Measurements from ENCODE around the gene PCDH7.

DNA sequence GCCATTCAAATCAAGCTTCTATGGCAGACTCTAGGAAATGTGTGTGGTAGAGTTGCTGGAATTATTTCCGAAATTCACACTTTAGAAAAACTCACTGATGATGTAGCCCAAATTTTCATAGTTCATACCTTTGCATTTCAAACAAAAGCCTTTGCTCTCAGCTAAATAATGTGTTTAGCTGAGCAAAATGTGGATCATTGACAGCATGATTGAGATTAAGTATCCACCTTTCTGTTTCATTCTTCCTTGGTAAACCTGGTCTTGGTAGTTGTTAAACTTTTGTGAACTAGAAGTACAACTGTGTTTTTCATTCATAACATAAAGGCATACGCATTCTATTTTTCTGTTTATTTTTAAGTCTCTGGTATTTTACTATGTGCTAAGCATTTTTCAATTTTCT lies 7.2 kb downstream of the PCDH7 start:
- TF ChIP-seq EZH2phosphoT487 (IDR thresholded peaks at IDR 0.05; ENCODE audit: borderline replicate concordance, low read depth, low read length), result no peak
- TF ChIP-seq, protein P1, sequence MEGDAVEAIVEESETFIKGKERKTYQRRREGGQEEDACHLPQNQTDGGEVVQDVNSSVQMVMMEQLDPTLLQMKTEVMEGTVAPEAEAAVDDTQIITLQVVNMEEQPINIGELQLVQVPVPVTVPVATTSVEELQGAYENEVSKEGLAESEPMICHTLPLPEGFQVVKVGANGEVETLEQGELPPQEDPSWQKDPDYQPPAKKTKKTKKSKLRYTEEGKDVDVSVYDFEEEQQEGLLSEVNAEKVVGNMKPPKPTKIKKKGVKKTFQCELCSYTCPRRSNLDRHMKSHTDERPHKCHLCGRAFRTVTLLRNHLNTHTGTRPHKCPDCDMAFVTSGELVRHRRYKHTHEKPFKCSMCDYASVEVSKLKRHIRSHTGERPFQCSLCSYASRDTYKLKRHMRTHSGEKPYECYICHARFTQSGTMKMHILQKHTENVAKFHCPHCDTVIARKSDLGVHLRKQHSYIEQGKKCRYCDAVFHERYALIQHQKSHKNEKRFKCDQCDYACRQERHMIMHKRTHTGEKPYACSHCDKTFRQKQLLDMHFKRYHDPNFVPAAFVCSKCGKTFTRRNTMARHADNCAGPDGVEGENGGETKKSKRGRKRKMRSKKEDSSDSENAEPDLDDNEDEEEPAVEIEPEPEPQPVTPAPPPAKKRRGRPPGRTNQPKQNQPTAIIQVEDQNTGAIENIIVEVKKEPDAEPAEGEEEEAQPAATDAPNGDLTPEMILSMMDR (conservative IDR thresholded peaks at IDR 0.05; ENCODE audit: low read length), result no peak

Data from OCI-LY7 (cell line).